Gastrocnemius medialis (tissue), 4 donors: Measurements from ENCODE around the gene IMPG2.

ENCODE experiments used
- CTCF ChIP-seq, 5 experiments: fragments of 450-650 bp in 3 of 5; fragments of 200-600 bp in 2 of 5; sonication (generic) in 2 of 5; IDR thresholded peaks in 4 of 5; conservative IDR thresholded peaks in 1 of 5; 1 replicate in 4 of 5; 2 replicates in 1 of 5; pipeline ENCODE4 v1.5.1; 2016 to 2019; ENCODE audit warnings: antibody characterized with exemption in 5 of 5, mild to moderate bottlenecking in 3 of 5, moderate library complexity in 3 of 5
- POLR2A ChIP-seq, 2 donors: fragments of 450-650 bp; IDR thresholded peaks; one replicate each; pipeline ENCODE4 v1.6.1; 2017; ENCODE audit warnings: antibody characterized with exemption in 2 of 2, mild to moderate bottlenecking in 2 of 2, moderate library complexity in 2 of 2

DNA sequence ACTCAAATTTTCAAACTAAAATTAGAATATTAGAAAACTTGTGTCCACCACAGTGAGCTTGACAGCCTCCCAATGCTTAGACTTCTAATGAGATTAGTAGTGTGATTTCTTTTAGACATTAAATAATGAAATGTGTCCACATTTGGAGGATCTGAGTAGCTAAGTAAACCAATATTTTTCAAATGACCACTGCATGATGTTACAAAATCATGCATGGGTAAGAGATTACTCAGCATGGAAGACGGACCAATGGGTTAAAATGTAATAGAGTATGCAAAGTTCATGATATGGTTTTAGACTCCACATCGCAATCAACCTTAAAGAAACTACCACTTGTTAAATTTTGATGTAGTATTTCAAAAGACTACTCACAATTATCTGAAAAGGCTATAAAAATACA lies 130.6 kb downstream of the IMPG2 start:
- TF ChIP-seq CTCF (IDR thresholded peaks at IDR 0.05 in 4 of 5, conservative IDR thresholded peaks at IDR 0.05 in 1 of 5) = no peak
- no peak for TF ChIP-seq POLR2A (IDR thresholded peaks at IDR 0.05)
